Kidney glomerular epithelial cell (primary cell): ENCODE data around the gene SDK1.

Source experiments
- DNase-seq: peaks from one replicate; lab custom pipeline; 2025; lab: John Stamatoyannopoulos, UW

SDK1 gene

DNA sequence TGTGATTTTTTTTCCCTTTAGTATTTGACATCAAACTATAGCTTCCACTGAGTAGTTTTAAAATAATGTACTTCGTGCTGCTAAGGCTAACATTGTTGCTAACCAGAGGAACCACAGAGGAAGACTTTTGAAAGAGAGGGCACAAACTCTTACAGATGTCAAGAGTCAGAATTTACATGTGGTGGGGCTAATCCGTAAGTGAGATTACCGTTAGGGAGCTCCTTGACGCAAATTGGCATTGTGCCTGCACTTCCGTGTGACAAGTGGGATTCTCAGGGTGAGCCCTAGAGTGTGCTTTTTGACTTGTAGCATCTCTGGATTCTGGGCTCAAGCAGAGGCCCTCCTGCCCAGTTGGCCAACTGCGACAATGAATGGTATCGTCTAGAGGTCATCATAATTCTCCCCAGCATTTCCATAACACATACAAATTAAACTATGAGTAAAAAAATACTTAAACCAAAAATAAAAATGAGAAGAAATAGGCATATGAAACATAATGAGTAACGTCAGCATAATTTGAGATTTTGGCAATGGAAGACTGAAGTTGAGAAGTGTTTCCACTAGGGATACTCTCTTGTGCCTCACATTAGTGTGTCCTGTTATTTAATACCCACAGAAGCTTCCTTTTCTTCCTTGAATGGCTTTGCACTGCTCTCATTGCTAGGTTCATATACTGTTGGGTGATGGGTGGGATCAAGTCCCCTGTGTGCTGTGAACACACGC lies 164.0 kb downstream of the SDK1 start:
- no peak for DNase-seq

DNA sequence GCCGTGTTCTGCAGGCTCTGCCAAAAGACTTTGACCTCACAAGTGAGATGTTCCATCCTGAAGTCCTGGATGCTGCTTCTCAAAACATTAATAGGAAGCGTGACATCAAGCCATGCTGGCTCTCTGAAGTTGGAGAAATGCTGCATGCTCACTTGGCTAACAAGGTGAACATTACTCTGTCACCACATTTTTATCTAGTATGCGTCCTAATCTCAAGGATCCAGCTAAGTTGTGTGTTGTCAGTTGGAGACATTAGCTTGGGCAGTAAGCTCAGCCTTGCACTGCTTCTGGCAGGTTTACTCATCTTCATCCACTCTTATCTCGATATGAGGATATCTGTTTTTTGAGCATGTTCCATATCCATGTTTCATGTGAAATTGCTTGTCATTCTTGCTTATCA lies 165.2 kb downstream of the SDK1 start:
- no peak for DNase-seq

DNA sequence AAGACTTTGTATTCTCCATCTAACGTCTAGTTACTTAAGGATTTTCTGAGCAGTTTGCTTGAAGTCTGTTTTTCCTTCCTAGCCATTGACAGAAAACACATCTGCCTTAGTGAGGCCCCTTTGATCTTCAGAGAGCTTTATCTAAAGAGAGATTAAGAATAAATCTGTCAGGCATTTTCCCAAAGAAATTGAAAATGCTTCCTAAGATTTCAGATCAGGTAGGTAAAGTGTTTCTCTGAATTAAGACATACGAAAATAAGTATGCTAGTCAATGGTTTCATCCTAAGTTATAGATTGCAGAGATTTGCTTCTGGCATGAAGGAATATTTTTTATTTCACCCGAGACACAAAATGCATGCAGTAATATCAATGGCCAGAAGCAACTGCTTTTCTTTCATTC lies 168.6 kb downstream of the SDK1 start:
- no peak for DNase-seq

DNA sequence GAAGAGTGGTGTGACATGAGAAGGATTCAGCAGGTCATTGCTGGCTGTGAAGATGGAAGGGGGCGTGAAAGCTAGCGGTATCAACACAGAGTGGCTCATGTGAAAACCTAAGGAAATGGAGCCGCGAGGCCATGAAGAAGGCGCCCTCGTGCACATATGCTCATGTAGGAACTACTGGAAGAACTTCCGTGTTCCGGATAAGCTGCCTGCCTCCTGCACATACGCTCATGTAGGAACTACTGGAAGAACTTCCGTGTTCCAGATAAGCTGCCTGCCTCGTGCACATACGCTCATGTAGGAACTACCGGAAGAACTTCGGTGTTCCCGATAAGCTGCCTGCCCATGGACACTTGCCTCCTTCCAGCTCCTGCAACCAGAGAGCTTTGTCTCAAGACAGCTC lies 179.1 kb downstream of the SDK1 start:
- no peak for DNase-seq

DNA sequence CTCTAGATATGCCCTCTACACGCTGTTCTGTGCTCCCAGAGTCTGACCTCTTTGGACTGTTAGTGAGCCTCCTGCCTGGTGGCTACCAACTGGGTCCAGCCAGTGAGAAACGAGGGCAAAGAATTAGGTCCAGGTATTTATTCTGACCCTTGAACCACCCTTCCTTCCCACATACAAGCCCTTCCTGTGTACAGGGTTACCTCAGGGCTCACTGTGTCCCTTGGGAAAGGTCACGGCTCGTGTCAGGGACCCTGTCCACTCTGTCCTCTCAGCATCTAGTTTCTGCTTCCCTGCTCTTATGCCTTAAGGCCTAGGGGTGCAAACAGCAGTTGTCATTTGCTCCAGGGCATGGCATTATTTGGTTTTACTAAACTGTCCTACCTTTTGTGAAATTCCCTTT lies 180.4 kb downstream of the SDK1 start:
- no peak for DNase-seq

DNA sequence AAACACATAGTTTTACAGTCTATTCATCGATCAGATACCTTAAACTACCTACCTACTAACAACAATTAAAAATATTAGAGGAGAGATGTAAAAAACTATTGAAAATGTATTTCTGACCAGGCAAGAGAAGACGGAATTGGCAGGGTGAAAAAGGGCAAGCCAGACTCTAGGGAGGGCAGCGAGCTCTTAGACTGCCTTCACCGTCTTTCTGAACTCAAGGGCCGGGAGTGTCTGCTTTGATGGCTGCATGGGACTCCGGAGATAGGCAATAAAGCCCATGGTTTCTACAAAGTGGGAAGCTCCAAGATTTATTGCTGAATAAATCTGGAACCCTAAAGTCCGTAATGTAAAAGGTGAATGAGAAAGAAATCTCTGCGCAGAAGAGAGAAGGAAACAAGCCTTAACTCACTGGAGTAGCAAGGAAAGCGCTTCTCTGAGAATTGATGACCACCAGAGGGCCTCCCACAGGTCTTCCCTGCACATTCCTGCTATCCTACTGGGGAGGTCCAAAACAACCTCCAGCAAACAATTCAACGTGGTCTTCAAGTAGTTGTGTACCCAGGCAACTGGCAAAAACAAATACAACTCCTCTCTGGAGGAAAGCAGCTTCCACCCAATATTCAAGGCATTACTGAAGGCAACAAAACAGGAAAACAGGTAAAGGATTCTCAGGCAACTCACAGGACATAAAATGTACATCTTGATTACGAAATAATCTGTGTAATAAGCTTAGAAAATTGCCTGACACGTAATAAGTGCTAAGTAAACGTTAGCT lies 181.3 kb downstream of the SDK1 start:
- DNase-seq, result peak; percentile 20

DNA sequence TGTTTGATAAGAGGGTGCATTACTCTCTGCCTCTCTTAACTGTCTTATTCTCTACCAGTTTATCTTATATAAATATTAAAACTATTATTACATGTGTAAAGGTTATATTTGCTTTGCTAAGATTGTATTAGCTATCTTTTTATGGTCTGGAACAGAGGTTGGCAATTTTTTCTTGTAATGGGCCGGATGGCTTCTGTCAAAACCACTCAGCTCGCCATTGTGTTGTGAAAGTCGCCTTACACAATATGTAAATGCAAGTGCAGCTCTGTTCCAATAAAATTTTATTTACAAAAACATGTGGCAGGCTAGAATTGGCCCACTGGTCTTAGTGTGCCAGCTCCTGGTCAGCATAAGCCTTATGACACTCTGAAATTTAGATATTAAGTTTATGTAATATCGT lies 185.8 kb downstream of the SDK1 start:
- DNase-seq, result no peak

DNA sequence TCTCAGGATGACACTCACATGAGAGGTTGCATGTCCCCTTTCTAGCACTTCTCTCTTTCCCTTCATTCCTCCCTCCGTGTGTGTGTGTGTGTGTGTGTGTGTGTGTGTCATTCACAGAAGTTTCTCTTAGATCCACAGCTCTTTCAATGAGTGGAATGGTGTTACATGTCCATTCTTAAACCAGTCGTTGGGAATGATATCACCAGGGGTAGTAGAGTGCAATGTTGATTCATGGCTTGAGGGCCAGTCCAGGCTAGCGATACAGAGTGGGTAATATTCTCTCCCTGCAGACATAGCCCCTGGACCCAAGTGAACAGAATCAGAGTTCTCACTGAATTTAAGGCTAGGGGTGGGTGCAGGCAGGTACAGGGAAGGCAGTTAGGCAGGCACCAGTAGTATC lies 187.8 kb downstream of the SDK1 start:
- no peak for DNase-seq

DNA sequence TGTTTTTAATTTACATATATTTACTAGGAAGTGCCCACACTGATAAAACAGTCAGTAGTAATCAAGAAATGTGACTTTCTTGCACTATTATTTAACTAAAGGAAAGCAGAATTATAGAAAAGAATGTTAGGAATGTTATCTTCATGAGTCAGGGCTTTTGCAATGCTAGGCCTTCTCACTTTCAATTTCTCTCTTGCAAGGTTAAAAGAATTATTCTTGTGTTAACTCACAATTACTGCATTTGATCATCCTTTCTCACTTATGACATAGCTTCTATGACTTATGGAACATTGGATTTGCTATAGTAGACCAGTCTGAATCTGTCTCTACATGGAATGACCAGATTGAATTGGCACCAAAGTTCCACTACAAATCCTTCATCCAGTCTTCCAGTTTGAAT lies 192.4 kb downstream of the SDK1 start:
- peak; percentile 75 for DNase-seq

DNA sequence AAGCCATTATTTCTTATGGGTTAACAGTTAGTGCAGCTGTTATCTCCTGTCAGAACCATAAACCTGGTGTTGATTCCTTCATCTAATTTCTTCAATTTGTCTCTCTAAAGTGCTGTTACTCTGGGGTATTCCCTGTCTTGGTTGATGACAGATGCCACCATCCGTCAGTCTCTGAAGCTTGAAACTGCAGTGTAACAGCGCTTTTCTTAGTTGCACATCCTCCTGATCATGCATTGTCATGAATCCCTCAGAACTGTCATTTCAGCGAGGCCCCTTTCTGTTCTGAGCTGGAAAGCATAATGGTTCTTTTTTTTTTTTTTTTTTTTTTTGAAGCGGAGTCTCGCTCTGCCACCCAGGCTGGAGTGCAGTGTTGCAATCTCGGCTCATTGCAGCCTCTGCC lies 193.9 kb downstream of the SDK1 start:
- DNase-seq, result no peak

DNA sequence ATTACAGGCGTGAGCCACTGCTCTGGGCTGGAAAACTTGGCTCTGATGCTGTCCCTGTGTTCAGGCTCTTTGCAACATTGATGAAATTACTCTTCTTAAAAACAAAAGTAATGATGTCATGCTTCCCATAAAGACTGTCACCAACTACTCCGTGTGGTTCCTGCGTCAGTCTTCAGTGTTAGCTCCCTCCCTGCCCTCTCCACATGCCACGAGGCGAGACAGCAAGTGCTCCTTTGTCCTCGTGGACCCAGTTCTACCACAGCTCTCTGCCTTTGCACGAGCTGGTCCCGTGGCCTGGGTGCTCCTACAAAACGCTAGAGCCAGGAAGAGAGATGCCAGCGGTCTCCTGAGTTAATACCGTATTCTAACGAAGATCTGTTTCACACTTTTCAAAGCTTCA lies 194.5 kb downstream of the SDK1 start:
- DNase-seq, result no peak

DNA sequence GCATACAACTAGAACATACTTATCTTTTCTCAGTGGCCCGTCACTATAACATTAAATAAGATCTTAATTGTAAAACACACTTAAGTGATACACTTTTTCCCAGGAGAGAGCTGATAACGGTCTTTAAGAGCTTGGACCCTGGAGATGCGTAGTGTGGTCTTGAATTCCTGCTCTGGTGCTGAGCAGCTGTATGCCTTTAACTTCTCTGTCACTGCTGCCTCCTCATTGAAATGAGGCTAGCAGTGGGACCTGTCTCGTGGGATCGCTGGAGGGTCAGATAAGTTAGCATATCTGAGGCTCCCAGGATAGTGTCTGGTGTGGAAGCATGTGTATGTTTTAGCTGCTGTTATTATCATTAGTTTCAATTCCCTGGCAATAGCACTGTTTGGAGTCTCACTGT lies 194.9 kb downstream of the SDK1 start:
- no peak for DNase-seq

DNA sequence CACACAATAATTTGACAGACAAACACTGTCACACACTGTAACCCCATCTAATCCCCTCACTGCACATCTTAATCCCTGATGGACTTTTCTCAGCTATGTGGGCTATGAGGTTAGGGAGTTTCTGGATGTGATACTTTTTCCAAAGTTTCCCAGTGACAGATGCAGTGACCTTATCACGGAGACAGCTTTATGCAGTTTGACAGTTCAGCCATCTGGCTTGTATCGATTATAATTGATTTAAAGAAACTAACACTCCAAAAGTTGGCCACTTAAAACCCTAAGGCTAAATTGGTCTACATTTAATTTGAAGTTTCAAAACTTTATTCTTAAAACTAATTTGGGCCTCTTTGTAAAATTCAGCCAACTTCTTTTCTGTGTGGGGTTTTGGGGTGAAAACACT lies 196.7 kb downstream of the SDK1 start:
- DNase-seq, result no peak

DNA sequence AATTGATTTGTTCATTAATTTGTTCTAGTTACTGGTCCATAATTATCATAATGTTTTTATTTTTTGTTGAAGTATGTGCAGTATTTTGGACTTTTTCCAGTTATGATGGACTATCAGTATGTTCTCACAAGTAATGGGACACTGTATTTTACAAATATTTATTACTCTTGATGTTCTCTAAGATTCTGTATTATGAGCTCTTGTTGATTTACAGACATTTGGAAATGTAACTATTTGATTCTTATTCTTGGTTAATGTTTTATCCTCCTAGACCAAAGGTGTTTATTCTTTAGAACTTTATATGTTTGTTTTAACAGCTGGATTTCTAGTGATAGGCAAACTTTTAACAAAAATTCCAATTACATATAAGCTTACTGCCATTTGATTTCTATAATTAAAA lies 200.6 kb downstream of the SDK1 start:
- no peak for DNase-seq

DNA sequence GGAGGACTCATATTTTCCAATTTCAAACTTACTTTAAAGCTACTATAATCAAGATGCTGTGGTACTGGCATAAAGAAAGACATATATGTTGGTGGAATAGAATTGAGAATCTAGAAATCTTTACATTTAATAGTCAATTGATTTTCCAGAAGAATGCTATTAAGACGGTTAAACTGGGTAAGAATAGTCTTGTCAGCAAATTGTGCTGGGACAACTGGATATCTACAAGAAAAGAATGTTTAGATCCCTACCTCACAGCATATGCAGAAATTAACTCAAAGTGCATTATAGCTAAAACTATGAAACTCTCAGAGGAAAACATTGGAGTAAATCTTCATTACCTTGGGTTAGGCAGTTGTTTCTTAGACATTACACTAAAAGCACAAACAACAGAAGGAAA lies 203.3 kb downstream of the SDK1 start:
- DNase-seq, result no peak

DNA sequence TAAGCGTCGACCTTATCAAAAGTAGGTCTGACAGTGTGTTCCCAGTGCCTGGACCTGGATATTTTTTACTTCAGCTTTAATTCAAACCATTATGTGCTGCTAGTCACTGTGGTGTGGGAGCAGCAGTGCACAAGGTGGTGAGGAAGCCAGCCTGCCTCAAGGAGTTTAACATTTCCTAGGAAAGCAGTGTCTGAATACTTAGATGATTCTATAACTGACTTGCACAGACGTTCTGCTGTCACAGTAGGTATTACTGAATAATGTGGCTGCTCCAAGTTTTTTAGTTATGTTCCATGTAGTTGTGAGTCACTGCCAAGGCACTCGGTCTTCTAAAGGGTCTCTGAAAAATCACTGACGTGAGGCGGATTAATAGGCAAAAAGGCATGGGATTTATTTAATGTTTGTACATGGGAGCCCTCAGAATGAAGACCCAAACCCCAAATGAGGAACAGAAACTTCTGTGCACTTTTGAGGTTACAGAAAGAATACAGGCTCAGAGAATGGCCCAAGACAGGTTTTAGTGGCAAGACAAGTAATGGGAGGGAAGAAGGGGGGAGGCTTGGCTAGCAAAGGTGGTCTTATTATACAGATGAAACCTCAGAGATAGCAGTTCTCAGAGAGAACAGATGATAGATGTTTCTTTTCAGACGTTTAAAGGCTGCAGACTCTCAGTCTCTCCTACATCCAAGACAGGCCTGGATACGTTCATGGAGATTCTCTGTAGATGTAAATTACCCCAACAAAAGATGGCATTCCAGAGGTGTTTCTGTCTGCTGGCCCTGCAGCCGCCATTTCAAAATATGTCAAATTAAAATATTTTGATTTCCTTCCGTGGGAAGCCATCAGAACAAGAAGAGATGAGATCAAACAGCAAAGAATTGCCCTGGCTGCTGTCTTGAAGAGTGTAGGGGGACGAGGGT lies 209.3 kb downstream of the SDK1 start:
- DNase-seq, result no peak

DNA sequence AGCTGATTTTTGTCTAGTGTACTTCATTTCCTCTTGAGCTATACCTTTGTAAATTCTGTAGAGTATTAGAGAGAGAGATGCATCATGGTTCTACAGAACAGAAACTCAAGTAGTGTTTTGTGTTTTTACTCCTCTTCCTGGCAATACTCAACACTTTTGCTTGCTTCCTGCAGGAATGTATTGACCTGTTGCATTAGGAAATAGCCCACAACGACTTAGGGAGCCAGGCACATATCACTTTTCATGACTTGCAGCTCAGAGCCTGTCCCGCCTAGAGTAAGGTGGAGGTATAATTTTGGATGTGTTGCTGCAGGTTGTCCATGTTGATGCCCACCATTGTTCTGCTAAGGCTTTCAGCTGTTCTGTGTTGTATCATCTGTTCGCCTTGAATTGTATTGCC lies 216.3 kb downstream of the SDK1 start:
- no peak for DNase-seq

DNA sequence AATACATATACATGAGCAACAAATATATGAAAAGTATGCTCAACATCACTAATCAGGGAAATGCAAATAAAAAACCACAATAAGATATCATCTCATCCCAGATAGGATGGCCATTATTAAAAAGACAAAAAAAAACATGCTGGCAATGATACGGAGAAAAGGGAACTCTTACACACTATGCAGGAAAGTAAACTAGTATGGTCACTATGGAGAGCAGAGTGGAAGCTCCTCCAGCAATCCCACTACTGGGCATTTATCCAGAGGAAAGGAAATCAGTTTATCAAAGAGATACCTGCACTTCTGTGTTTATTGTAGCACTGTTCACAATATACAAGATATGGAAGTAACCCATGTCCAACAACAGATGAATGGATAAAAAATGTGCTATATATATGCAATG lies 217.5 kb downstream of the SDK1 start:
- DNase-seq, result no peak

DNA sequence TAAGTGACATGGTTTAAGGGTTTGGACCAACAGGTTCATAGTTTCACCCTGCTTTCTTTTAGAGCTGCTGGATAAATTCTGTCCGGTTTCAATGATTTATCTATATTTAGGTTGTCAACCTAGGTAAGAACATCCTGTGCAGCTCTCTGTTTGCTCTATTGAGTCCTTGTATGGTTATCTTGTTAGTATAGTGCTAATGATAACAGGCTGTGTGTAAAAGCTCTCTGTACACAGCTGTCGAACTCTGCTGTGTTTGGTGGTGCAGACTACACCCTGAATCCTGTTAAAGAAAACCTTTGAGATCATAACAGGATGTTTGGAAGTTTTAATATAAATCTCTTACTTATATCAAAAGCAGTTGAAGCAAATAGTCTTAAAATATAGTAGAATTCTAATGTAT lies 219.2 kb downstream of the SDK1 start:
- DNase-seq, result no peak

DNA sequence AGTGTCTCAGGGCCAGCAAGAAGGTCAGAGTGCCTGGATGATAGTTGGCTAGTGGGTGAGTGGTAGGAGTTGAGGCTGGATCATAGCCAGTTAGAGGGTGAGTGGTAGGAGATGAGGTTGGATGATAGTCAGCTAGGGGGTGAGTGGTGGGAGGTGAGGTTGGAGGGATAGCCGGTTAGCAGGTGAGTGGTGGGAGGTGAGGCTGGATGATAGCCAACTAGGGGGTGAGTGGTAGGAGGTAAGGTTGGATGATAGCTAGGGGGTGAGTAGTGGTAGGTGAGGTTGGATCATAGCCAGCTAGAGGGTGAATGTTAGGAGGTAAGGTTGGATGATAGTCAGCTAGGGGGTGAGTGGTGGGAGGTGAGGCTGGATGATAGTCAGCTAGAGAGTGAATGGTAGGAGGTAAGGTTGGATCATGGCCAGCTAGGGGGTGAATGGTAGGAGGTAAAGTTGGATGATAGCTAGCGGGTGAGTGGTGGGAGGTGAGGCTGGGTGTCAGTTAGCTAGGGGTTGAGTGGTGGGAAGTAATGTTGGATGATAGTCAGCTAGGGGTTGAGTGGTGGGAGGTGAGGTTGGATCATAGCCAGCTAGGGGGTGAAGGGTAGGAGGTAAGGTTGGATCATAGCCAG lies 226.6 kb downstream of the SDK1 start:
- DNase-seq, result no peak

DNA sequence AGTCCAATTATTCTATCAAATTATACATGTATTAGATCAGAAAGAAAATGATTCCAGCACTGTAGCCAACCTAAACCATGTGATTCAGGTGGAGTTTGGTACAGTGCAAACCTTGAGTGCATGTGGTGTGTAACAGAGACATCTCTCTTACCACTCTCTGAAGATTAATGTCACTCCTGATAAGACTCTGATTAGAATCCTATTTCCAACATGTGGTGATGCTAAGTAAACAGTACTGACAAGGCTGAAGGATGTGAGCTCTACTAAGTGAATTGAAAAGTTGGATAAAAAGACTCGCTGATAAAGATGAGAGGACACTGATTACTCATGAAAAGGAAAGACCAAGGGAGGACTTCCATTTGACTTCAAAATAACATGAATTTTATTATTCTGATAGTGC lies 232.0 kb downstream of the SDK1 start:
- no peak for DNase-seq

DNA sequence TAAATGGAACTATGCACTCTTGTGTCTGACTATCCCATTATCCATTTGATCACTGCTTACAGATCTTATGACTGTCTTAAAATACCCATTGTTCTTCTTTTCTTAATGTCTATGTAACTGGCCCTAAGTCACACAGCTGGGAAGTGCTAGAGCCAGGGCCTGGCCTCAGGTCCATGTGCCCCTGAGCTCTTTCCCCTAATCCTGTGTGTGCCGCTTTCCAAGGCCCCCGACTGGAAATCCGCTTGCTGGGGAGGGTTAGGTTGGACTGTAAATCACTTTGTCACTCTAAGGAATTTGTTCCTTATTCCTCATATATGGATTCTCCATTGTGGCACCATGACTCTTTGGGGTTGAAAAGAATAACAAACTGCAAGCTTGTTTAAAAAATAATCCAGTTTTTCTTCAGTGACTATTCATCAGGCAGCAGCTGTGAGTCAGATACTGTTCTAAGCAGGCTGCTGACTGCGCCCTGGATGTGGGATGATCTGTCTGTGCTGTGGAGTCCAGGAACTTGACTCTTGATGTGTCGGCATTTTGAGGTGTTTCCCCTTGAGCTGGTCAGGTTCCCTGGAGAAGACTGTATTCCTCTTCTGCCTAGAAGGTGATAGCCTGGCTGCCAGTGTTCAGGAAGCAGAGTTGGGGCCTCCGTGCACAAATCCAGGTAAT lies 236.3 kb downstream of the SDK1 start:
- peak; percentile 32 for DNase-seq
